GM20000 (cell line): ENCODE results near the gene ADAT2.

Source experiments
- DNase-seq: peaks from one replicate; pipeline ENCODE4 v3.0.0; 2012; ENCODE audit warnings: low spot score
- TF ChIP-seq, protein P1 (sequence below): IDR thresholded peaks from 2 replicates; pipeline ENCODE4 v1.5.1; 2012; ENCODE audit warnings: mild to moderate bottlenecking, control low read depth; ENCODE audit errors: extremely low read depth, missing control alignments

Gene ADAT2

DNA sequence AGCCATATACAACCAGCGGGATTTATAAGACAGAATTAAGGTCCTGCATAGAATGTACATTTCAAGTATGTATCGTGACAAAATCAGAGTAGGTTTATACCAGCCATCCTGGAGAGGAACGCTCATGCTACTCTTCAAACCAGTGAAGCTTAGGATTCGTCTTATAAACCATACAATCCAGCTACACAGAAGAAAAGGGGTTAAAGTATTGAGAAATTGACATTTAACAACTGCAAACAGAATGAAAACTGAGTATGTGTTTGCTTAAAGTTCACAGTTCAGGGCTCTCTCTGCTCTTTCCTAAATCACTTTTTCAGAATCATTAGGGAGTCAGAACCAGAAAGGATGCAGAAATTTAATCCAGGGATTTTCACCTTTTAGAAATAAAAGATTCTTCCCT is 17.9 kb downstream of the ADAT2 start:
- DNase-seq = no peak
- TF ChIP-seq, protein P1, sequence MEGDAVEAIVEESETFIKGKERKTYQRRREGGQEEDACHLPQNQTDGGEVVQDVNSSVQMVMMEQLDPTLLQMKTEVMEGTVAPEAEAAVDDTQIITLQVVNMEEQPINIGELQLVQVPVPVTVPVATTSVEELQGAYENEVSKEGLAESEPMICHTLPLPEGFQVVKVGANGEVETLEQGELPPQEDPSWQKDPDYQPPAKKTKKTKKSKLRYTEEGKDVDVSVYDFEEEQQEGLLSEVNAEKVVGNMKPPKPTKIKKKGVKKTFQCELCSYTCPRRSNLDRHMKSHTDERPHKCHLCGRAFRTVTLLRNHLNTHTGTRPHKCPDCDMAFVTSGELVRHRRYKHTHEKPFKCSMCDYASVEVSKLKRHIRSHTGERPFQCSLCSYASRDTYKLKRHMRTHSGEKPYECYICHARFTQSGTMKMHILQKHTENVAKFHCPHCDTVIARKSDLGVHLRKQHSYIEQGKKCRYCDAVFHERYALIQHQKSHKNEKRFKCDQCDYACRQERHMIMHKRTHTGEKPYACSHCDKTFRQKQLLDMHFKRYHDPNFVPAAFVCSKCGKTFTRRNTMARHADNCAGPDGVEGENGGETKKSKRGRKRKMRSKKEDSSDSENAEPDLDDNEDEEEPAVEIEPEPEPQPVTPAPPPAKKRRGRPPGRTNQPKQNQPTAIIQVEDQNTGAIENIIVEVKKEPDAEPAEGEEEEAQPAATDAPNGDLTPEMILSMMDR = no peak

DNA sequence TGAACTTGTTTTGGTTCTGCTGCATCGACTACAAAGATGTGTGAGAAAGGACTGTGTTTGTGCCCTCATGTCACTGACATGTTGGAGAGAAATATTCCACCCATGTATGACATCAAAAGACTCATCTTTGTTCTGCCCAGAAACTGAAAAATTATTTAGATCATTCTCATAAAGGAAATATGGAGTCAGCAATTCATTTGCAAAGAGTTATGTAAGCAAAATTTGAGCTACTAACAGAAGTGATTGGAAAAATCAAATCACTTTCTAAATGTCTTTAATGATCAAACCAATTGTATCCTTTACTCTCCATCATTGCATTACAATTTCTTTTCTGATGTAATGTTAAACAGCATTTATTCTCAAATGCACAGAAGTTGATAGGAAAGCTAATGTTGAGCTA is 19.3 kb downstream of the ADAT2 start:
- TF ChIP-seq, protein P1 = no peak
- DNase-seq = no peak

DNA sequence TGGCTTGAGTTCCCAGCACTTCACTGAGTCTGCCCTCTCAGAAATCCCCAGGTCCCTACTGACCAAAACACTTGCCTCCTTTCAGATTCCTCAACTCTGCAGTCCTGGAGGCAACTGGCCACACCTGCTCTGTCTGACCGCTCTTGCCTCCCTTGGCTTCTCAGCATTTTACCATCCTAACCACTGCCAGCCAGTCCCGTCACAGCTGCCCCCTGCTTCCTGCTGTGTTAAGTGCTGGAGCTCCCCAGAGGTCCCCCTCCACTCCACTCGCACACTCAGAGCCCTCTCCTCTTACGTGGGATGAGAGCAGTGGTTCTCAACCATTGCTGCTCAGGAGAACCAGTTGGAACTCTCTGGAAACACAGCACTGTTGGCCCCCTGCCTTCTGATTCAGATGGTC is 20.5 kb downstream of the ADAT2 start:
- no peak for DNase-seq
- TF ChIP-seq, protein P1 = no peak

DNA sequence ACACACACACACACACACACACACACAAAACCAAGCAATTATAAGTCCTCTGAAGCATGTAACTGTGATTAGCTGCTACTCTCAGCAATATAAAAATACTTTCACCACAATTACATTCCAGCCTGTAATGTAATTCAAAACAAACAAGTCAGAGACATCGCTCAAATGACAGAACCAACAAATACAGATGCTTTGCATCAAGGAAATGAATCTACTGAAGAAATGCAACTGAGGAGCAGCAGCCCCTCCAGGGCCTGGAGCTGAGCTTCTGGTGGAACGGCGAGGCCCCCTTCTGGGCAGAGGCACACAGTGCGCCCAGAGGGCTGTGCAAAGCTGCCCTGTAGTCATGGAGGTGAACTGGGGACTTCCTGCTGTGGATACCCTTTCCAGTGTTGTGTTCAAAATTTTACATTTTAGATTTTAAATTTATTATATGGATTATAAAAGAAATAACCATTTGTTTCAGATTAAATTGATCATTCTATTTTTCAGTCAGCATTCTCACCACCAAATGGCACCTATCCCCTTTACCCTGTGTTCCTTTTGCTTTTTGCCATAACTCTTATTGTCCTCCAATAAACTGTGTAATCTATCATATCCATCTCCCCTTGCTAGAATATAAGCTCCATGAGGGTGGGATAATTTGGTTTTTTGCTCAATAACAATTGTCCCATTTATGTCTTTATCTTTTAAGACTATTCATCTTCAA is 23.2 kb downstream of the ADAT2 start:
- peak; percentile 68 for DNase-seq
- TF ChIP-seq, protein P1 = peak; percentile 91

DNA sequence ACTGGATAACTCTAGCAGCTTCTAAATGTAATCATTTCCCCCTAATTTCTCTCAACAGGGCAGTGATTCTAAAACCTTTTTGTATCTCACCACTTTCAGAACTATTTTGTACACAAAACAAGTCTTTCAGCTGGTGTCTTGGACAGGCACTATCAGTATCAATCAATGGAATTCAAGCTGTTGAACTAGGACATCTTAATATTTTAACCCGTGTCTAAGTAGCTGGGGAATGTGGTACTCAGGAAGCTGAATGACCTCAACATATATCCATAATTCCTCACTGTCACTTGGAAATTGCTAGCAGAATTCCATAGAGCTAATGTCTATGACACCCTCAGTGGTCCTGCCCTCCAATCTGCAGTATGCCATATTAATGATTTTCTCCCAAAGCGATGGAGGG is 24.5 kb downstream of the ADAT2 start:
- TF ChIP-seq, protein P1 = no peak

DNA sequence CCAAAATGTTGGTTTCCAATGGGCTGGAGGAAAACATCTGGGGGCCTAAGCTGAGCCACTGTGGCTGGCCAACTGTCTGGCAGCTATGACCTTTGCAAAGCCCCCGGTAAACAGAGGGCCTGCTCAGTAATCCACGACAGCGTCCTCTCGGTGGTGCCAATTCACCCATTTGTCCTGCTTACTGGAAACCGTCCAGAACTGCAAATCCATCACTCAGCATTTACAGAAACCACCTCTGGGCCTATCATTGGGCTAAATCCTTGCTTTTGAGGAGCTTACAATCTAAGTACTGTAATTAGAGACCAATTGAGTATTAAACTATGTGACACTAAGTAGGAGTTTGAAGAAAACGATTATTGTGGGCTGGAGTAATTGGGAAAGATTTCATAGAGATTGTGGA is 31.0 kb downstream of the ADAT2 start:
- TF ChIP-seq, protein P1 = no peak
- DNase-seq = no peak

More for the DNA sequence above, 24.5 kb downstream of the ADAT2 start:
- DNase-seq = no peak

DNA sequence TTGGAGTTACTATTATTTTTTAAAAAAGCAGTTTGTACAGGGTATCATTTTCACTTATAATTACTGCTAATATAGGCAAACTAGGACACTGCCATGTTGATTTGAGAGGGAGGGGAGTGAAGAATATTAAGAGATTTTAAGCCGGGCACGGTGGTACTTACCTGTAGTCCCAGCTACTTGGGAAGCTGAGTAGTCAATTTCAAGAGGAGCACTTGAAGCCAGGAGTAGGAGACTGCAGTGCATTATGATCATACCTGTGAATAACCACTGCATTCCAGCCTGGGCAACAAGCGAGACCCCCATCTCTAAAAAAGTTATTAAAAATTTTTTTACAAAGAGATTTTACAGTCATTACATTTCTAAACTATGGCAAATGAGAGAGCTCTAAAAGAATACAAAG is 35.7 kb downstream of the ADAT2 start:
- TF ChIP-seq, protein P1 = no peak
- no peak for DNase-seq
